Liver (tissue), 9 donors: ENCODE data around the gene MMP19. TPM values are rescaled to one million over a fixed set of nuclear protein-coding genes. Genes with fewer than 3 reads are reported as not detected.

Source experiments
- DNase-seq: peaks from one replicate; pipeline ENCODE4 v3.0.0-alpha.2; 2017; ENCODE audit warnings: low spot score
- H3K27ac ChIP-seq, 2 donors: one replicate each; pipeline ENCODE4 v1.7.0; 2013; ENCODE audit warnings: inconsistent platforms in 2 of 2, low read length in 2 of 2, control low read depth in 1 of 2, low read depth in 1 of 2, mild to moderate bottlenecking in 1 of 2
- H3K27me3 ChIP-seq, 4 donors: one replicate each; pipeline versions ENCODE4 v1.6.1 to v1.7.0; 2013; ENCODE audit warnings: low read length in 3 of 4, inconsistent platforms in 1 of 4, mild to moderate bottlenecking in 1 of 4, moderate library complexity in 1 of 4; ENCODE audit not compliant: control insufficient read depth in 4 of 4, insufficient read depth in 4 of 4
- H3K36me3 ChIP-seq, 4 donors: one replicate each; pipeline versions ENCODE4 v1.6.1 to v1.7.0; 2013; ENCODE audit warnings: low read length in 3 of 4, mild to moderate bottlenecking in 3 of 4, low read depth in 1 of 4, moderate library complexity in 1 of 4; ENCODE audit not compliant: control insufficient read depth in 4 of 4, insufficient read depth in 3 of 4
- H3K4me1 ChIP-seq, 4 donors: one replicate each; pipeline versions ENCODE4 v1.6.1 to v1.7.0; 2013; ENCODE audit warnings: low read length in 3 of 4, mild to moderate bottlenecking in 3 of 4, moderate library complexity in 1 of 4; ENCODE audit not compliant: control insufficient read depth in 4 of 4, insufficient read depth in 4 of 4
- H3K4me3 ChIP-seq, 3 donors: one replicate each; pipeline versions ENCODE4 v1.6.1 to v1.7.0; 2013; ENCODE audit warnings: low read length in 3 of 3, control low read depth in 1 of 3, low read depth in 1 of 3, mild to moderate bottlenecking in 1 of 3
- H3K9ac ChIP-seq, 2 donors: one replicate each; pipeline ENCODE4 v1.7.0; 2013; ENCODE audit warnings: low read length in 2 of 2, mild to moderate bottlenecking in 2 of 2, moderate library complexity in 2 of 2, control low read depth in 1 of 2, low read depth in 1 of 2
- H3K9me3 ChIP-seq, 4 donors: one replicate each; pipeline versions ENCODE4 v1.6.1 to v1.7.0; 2013; ENCODE audit warnings: low read length in 3 of 4; ENCODE audit not compliant: control insufficient read depth in 4 of 4
- ATF3 ChIP-seq: IDR thresholded peaks from 2 replicates; pipeline ENCODE4 v1.6.1; 2016; ENCODE audit warnings: antibody characterized with exemption
- CTCF ChIP-seq: fragments of 150-350 bp; IDR thresholded peaks from 2 replicates; pipeline ENCODE4 v1.5.1; 2017; ENCODE audit warnings: improper control_type of control experiment, low read depth, low read length; ENCODE audit not compliant: missing input control
- EGR1 ChIP-seq, 2 donors: IDR thresholded peaks; 2 replicates each; pipeline ENCODE4 v1.6.1; 2016 to 2018; ENCODE audit warnings: antibody characterized with exemption in 2 of 2, low read depth in 2 of 2
- FOXA1 ChIP-seq: IDR thresholded peaks from 2 replicates; pipeline ENCODE4 v1.6.1; 2016; ENCODE audit warnings: antibody characterized with exemption
- FOXA2 ChIP-seq: IDR thresholded peaks from 2 replicates; pipeline ENCODE4 v1.6.1; 2016; ENCODE audit warnings: antibody characterized with exemption
- GABPA ChIP-seq, 2 donors: IDR thresholded peaks in 1 of 2; conservative IDR thresholded peaks in 1 of 2; 2 replicates each; pipeline ENCODE4 v1.6.1; 2016; ENCODE audit warnings: antibody characterized with exemption in 2 of 2, mild to moderate bottlenecking in 1 of 2, moderate library complexity in 1 of 2
- HNF4A ChIP-seq, 2 donors: conservative IDR thresholded peaks; 2 replicates each; pipeline ENCODE4 v1.6.1; 2016; ENCODE audit warnings: antibody characterized with exemption in 2 of 2, mild to moderate bottlenecking in 2 of 2
- HNF4G ChIP-seq: IDR thresholded peaks from 2 replicates; pipeline ENCODE4 v1.6.1; 2016; ENCODE audit warnings: antibody characterized with exemption
- JUND ChIP-seq, 2 donors: IDR thresholded peaks; 2 replicates each; pipeline ENCODE4 v1.6.1; 2016; ENCODE audit warnings: antibody characterized with exemption in 2 of 2
- NR2F2 ChIP-seq: IDR thresholded peaks from 2 replicates; pipeline ENCODE4 v1.6.1; 2016; ENCODE audit warnings: antibody characterized with exemption
- RAD21 ChIP-seq, 2 donors: IDR thresholded peaks; 2 replicates each; pipeline ENCODE4 v1.6.1; 2016; ENCODE audit warnings: antibody characterized with exemption in 2 of 2, mild to moderate bottlenecking in 2 of 2
- RXRA ChIP-seq, 2 donors: IDR thresholded peaks; 2 replicates each; pipeline ENCODE4 v1.6.1; 2017 to 2018; ENCODE audit warnings: antibody characterized with exemption in 2 of 2, mild to moderate bottlenecking in 1 of 2
- SP1 ChIP-seq: IDR thresholded peaks from 2 replicates; pipeline ENCODE4 v1.6.1; 2018; ENCODE audit warnings: antibody characterized with exemption, mild to moderate bottlenecking
- TAF1 ChIP-seq: conservative IDR thresholded peaks from 2 replicates; pipeline ENCODE4 v1.6.1; 2016; ENCODE audit warnings: antibody characterized with exemption, mild to moderate bottlenecking
- YY1 ChIP-seq: IDR thresholded peaks from 2 replicates; pipeline ENCODE4 v1.6.1; 2016; ENCODE audit warnings: antibody characterized with exemption, mild to moderate bottlenecking
- ZBTB33 ChIP-seq: IDR thresholded peaks from 2 replicates; pipeline ENCODE4 v1.6.1; 2016; ENCODE audit warnings: antibody characterized with exemption
- WGBS: extraction: QIAGEN DNeasy Blood & Tissue Kit; methylation state at CpG from one replicate; pipeline ENCODE4 v1.1.7; 2013; 5-methylcytosine and 5-hydroxymethylcytosine counted together
- polyA plus RNA-seq, 2 donors: library from polyadenylated mRNA; stranded (reverse) in 1 of 2; unstranded in 1 of 2; fragments of 200-250 nt in 1 of 2; fragments of >200 nt in 1 of 2; fragmentation: Nextera tagmentation in 1 of 2; extraction: Ambion mirVana in 1 of 2; gene quantifications; one replicate each; pipeline versions ENCODE4 v1.2.1 to v1.2.3, GENCODE V29; 2013 to 2015
- total RNA-seq, 2 donors: library from RNA; depleted of rRNA; stranded (reverse); fragments of >200 nt; gene quantifications; one replicate each; pipeline ENCODE4 v1.2.3, GENCODE V29; 2014
- TF ChIP-seq, protein P1 (sequence below): IDR thresholded peaks from 2 replicates; pipeline ENCODE4 v1.6.1; 2016; ENCODE audit warnings: antibody characterized with exemption, mild to moderate bottlenecking
- TF ChIP-seq, protein P2 (sequence below): IDR thresholded peaks from 2 replicates; pipeline ENCODE4 v1.6.1; 2016; ENCODE audit warnings: antibody characterized with exemption
- donor health status: healthy.
- donor health status: healthy.
- donor health status: healthy.
- donor health status: healthy.
- donor health status: healthy.

The MMP19 gene
- total and polyA plus RNA-seq, 4 donors, result 1.1 to 2.4 (median 1.4) TPM

DNA sequence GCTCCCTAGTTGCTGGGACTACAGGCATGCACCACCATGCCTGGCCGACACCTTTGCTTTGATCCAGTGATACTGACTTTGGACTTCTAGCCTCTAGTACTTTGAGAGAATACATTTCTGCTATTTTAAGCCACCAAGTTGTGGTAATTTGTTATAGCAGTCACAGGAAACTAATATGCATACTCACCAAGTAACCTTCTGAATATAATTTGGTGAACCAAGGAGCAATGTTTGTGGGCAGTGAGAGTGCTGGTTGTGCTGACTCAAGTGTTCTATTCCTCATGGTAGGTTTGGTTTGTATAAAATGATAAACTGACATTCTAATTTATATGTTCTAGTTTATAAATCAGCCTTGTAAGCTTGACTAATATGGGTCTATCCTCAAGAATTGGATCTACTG is 42.4 kb upstream of the MMP19 start:
- DNase-seq, result no peak
- no peak overlapping the region for H3K4me3 ChIP-seq
- no peak overlapping the region for H3K27ac ChIP-seq
- H3K9me3 ChIP-seq, result no peaks in the 10 kb centered on the region
- TF ChIP-seq RAD21 (IDR thresholded peaks at IDR 0.05), result no peak
- no peak for TF ChIP-seq ZBTB33
- TF ChIP-seq, protein P1, sequence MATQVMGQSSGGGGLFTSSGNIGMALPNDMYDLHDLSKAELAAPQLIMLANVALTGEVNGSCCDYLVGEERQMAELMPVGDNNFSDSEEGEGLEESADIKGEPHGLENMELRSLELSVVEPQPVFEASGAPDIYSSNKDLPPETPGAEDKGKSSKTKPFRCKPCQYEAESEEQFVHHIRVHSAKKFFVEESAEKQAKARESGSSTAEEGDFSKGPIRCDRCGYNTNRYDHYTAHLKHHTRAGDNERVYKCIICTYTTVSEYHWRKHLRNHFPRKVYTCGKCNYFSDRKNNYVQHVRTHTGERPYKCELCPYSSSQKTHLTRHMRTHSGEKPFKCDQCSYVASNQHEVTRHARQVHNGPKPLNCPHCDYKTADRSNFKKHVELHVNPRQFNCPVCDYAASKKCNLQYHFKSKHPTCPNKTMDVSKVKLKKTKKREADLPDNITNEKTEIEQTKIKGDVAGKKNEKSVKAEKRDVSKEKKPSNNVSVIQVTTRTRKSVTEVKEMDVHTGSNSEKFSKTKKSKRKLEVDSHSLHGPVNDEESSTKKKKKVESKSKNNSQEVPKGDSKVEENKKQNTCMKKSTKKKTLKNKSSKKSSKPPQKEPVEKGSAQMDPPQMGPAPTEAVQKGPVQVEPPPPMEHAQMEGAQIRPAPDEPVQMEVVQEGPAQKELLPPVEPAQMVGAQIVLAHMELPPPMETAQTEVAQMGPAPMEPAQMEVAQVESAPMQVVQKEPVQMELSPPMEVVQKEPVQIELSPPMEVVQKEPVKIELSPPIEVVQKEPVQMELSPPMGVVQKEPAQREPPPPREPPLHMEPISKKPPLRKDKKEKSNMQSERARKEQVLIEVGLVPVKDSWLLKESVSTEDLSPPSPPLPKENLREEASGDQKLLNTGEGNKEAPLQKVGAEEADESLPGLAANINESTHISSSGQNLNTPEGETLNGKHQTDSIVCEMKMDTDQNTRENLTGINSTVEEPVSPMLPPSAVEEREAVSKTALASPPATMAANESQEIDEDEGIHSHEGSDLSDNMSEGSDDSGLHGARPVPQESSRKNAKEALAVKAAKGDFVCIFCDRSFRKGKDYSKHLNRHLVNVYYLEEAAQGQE, result no peak
- no peak for TF ChIP-seq GABPA (IDR thresholded peaks at IDR 0.05 in 1 of 2, conservative IDR thresholded peaks at IDR 0.05 in 1 of 2)
- no peak for TF ChIP-seq RXRA (IDR thresholded peaks at IDR 0.05)
- TF ChIP-seq CTCF, result no peak
- no peak for TF ChIP-seq TAF1
- no peak for TF ChIP-seq FOXA2
- no peak for TF ChIP-seq ATF3
- no peak for TF ChIP-seq SP1
- TF ChIP-seq EGR1 (IDR thresholded peaks at IDR 0.05; ENCODE audit: low read depth in 2 of 2), result no peak
- TF ChIP-seq, protein P2, sequence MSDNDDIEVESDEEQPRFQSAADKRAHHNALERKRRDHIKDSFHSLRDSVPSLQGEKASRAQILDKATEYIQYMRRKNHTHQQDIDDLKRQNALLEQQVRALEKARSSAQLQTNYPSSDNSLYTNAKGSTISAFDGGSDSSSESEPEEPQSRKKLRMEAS, result no peak
- TF ChIP-seq NR2F2, result no peak
- TF ChIP-seq HNF4A (conservative IDR thresholded peaks at IDR 0.05), result no peak
- TF ChIP-seq JUND (IDR thresholded peaks at IDR 0.05), result no peak
- TF ChIP-seq YY1, result no peak
- no peak for TF ChIP-seq HNF4G
- TF ChIP-seq FOXA1, result no peak
- H3K4me1 ChIP-seq, result no peaks in the 10 kb centered on the region
- no peaks in the 10 kb centered on the region for H3K27me3 ChIP-seq
- no peaks in the 10 kb centered on the region for H3K36me3 ChIP-seq
- 95% methylated on average over 1 of the region's 1 CpG for WGBS
- no peak overlapping the region for H3K9ac ChIP-seq

DNA sequence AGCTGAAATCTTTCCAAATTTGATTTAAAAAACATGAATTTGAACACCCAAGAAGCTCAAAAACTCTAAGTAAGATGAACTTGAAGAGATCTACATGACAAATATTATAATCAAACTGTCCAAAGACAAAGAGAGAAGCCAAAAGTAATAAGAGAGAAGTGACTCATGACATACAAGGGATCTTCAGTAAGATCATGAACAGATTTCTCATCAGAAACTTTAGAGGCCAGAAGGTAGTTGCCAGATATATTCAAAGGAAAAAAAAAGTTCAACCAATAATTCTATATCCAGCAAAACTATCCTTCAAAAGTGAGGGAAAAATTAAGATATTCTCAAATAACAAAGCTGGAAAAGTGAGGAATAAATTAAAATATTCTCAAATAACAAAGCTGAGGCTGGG is 35.1 kb upstream of the MMP19 start:
- Histone ChIP-seq H3K4me3 (no peak overlapping the region), H3K27ac (no peak overlapping the region), H3K9me3 (no peaks in the 10 kb centered on the region), H3K36me3 (no peaks in the 10 kb centered on the region), H3K9ac (no peak overlapping the region), H3K4me1 (no peaks in the 10 kb centered on the region), H3K27me3 (no peaks in the 10 kb centered on the region)
- no peak for DNase-seq
- TF ChIP-seq HNF4A (conservative IDR thresholded peaks at IDR 0.05), result no peak
- TF ChIP-seq EGR1 (IDR thresholded peaks at IDR 0.05; ENCODE audit: low read depth in 2 of 2), result no peak
- no peak for TF ChIP-seq ZBTB33
- no peak for TF ChIP-seq TAF1
- TF ChIP-seq, protein P1, result no peak
- TF ChIP-seq, protein P2, result no peak
- TF ChIP-seq FOXA1, result no peak
- no peak for TF ChIP-seq SP1
- TF ChIP-seq FOXA2, result no peak
- TF ChIP-seq NR2F2, result no peak
